GM21447 (cell line): ENCODE measurements around the gene ZKSCAN2.

ENCODE experiments used
- ATAC-seq: cut with Tn5 transposase; IDR thresholded peaks from one replicate; pipeline ENCODE4 v1.9.1; 2021; ENCODE audit not compliant: unreplicated experiment

ZKSCAN2 gene

GRCh38 chr16:25224731-25225319 is 32.8 kb downstream of the ZKSCAN2 start:
- no peak for ATAC-seq

- no peak for ATAC-seq
Measured at GRCh38 chr16:25223964-25224363, 33.7 kb downstream of the ZKSCAN2 start.

DNA sequence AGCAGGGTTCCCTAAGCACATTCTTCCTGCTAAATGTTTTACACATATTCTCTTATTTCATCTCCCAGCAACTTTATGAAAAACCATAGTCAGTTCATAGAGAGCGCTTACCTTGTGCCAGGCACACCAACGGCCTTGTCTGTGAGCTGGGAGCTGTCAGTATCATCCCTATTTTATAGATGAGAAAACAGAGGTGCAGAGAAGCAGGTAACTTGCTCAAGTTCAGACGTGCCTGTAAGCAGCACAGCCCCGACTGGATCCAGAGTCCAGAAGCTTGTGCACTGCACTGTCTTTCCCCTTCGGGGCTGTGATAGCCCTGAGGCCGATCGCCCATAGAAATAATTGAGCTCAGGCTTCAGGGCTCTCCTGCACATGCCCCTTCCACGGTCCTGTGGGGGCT is 34.7 kb downstream of the ZKSCAN2 start:
- no peak for ATAC-seq

DNA sequence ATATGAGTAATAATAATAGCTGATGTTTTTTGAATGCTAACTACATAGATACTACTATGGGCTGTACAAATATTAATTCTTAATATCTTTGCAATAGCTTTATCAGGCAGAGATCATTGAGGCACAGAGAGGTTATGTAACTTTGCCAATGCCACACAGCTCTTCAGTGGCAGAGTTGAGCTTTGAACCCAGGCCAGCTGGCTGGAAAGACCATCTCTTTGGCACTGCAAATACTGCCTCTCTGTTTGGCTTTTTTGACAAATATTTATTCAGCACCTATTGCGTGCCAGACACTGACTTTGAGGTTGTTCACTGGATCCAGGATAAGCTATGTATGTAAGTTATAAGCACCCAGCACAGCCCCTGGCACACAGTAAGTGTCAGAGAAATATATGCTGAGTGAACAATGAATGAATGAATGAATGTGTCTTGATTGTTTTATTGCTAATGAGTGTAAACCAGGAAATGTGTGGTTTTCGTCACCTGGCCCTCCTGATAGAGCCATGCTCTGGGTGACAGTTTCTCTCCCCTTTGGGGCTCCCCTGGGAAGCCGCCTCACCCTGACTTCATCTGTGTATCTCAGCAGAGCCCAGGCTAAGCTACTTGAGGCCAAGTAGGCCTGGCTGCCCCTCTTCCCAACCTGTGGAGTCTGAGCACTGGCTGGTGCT is 38.4 kb downstream of the ZKSCAN2 start:
- no peak for ATAC-seq

- ATAC-seq, result no peak
Measured at GRCh38 chr16:25217921-25218320, 39.7 kb downstream of the ZKSCAN2 start.

DNA sequence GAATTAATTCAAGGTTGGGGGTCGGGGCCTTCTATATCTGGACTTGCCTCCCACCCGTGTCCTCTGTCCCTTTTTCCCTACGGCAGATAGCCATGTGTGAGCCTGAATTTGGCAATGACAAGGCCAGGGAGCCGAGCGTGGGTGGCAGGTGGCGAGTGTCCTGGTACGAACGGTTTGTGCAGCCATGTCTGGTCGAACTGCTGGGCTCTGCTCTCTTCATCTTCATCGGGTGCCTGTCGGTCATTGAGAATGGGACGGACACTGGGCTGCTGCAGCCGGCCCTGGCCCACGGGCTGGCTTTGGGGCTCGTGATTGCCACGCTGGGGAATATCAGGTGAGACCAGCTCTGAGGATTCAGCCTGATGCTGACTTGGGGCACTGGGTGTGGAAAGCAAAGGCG is 40.5 kb downstream of the ZKSCAN2 start:
- no peak for ATAC-seq

DNA sequence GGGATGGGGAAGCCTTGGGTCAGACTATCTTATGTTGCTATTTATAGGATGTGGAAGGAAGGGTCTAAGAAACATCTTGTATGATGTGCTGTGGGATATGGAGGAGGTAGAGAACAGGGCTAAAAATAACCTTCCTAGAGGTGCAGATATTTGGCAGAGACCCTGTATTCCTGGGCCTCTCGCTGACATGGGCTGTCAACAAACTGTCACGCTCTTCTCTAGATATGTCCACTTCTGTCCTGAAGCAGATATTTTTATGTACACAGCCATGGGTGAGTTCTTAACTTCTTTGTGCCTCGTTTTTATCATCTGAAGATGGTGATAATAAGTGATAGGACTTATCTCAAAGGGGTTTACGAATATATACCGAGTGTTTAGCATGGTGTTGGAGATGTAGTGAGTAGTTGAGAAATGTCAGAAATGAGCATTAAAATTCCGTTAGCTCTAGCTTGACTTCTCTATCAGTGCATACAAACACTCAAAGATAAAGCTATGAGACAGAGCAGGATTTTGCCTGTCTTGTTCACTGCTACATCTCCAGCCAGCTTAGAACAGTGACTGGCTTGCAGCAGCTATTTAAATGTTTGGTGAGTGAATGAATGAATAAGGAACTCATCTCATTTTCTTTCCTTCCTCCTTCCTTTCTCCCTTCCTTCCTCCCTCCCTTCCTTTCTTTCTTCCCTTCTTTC is 43.8 kb downstream of the ZKSCAN2 start:
- no peak for ATAC-seq

DNA sequence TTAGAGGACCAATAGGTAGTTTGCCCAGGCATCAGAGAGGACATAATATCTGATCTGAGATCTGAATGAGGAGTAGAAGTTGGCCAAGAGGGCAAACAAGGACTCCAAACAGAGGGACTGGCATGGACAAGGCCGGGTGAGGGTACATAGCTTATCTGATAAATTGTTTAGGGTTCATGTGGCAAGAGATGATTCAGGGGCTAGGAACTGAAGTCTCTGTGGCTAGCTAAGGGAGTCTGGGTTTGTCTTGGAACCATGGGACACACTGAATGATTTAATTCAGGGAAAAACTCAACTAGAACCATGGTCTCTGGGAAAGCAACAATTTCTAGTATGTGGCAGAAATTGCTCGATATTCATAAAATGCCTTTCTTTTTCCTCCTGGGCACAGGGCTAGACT is 45.0 kb downstream of the ZKSCAN2 start:
- no peak for ATAC-seq

DNA sequence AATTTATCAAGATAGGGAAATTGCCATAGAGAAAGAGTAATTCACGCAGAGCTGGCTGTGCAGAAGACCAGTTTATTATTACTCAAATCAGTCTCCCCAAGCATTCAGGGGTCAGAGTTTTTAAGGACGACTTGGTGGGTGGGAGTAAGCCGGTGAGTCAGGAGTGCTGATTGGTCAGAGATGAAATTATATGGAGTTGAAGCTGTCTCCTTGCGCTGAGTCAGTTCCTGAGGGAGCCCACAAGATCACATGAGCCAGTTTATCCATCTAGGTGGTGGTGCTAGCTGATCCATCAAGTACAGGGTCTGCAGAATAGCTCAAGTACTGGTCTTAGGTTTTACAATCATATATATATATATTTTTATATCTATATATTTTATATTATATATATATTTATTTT is 46.9 kb downstream of the ZKSCAN2 start:
- ATAC-seq, result no peak

DNA sequence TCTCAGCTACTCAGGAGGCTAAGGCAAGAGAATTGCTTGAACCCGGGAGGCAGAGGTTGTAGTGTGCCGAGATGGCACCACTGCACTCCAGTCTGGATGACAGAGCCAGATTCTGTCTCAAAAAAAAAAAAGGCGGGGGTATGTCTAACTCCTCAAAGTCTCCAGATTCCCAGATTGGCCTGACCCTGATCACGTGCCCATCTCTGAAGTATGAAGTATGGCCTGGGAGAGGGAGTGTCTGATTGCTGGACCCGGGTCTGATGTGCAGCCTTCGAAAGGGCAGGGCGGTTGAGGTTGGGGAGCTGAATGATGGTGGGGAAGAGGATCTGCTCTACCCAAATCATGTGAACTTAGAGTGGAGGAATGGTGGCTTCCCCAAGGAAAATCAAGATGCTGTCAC is 58.2 kb downstream of the ZKSCAN2 start:
- ATAC-seq, result no peak

DNA sequence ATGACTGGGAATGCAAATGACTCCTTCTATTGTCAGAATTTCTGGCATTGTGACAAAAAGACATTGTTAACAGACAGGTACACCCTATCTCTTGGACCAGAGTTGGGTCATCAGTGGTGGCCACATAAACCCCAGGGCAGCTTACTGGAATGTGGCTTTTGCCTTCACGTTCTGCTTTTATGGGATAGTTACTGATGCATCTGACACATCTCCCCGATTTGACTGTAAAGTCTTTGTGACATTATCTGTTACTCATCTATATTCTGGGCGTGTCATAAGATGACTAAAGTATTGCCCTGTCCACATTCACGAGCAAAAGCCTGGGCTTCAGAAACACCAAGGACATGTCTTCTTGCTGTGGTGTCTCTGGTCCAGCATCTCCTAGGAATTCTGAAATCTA is 59.6 kb downstream of the ZKSCAN2 start:
- no peak for ATAC-seq

GRCh38 chr16:25194273-25194878 is 63.3 kb downstream of the ZKSCAN2 start:
- no peak for ATAC-seq

DNA sequence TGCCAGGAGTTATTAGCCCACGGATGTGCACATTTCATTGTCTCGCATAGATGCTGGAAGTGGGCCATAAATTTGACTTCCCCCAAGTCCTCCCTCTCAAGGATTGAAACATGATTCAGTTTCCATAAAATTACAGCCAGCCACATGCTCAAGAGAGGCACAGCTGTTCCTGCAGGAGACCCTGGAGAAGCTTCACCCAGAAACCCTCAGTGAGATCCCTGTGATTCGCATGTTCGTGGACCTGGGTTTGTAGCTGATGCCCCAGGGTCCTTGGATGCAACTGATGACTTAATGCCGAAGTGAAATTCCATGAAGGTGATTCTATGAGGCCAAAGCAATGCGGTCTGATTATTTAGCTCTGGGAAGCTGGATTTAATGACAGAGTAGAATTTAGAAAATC is 65.5 kb downstream of the ZKSCAN2 start:
- no peak for ATAC-seq

DNA sequence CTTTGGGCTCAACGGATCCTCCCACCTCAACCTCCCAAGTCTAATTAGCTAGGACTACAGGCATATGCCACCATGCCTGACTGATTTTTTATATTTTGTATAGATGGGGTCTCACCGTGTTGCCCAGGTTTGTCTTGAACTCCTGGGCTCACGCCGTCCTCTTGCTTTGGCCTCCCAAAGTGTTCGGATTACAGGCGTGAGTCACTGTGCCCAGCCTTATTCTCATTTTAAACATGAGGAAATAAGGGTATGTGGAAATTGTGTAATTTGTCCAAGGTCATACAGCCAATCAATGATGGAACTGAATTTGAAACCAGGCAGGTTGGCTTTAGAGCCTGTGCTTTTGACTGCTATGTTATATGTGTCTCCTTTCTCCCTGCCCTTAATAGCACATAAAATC is 68.3 kb downstream of the ZKSCAN2 start:
- ATAC-seq, result no peak

- no peak for ATAC-seq
Measured at GRCh38 chr16:25187491-25187795, 70.2 kb downstream of the ZKSCAN2 start.
